Left lung (tissue), 10 donors: Measurements from ENCODE around the gene GPX1. TPM values are rescaled to one million over a fixed set of nuclear protein-coding genes. Genes with fewer than 3 reads are reported as not detected.
"Not testable (repeated sequence)": the region's sequence is repeated elsewhere in the genome, so short reads cannot be mapped to it uniquely, and the experiment has no call there.

Experiments
- ATAC-seq: fragments of 200-7000 bp; cut with Tn5 transposase; one replicate; pipeline ENCODE4 v1.9.1; 2020; ENCODE audit warnings: moderate library complexity
- DNase-seq, 4 donors: peaks; one replicate each; pipeline ENCODE4 v3.0.0-alpha.2; 2013 to 2020
- H3K27ac ChIP-seq, 2 donors: fragments of 200-600 bp; sonication (generic) in 1 of 2; one replicate each; pipeline versions ENCODE4 v1.5.0 to v1.8.0; 2020 to 2021
- H3K27me3 ChIP-seq, 2 donors: fragments of 200-600 bp; sonication (generic) in 1 of 2; one replicate each; pipeline versions ENCODE4 v1.5.0 to v1.8.0; 2020 to 2021
- H3K36me3 ChIP-seq, 2 donors: fragments of 200-600 bp; sonication (generic) in 1 of 2; one replicate each; pipeline versions ENCODE4 v1.5.0 to v1.8.0; 2020 to 2021
- H3K4me1 ChIP-seq, 2 donors: fragments of 200-600 bp; one replicate each; pipeline ENCODE4 v1.8.0; 2021
- H3K4me3 ChIP-seq, 2 donors: fragments of 200-600 bp; sonication (generic) in 1 of 2; one replicate each; pipeline versions ENCODE4 v1.5.0 to v1.8.0; 2020 to 2021; ENCODE audit warnings: mild to moderate bottlenecking in 1 of 2
- H3K9me3 ChIP-seq, 2 donors: fragments of 200-600 bp; sonication (generic) in 1 of 2; one replicate each; pipeline versions ENCODE4 v1.5.0 to v1.8.0; 2020 to 2021
- CTCF ChIP-seq, 2 donors: fragments of 200-600 bp; sonication (generic) in 1 of 2; IDR thresholded peaks; one replicate each; pipeline versions ENCODE4 v1.5.0 to v1.8.0; 2021; ENCODE audit warnings: antibody characterized with exemption in 2 of 2
- intact Hi-C, 2 donors: fragments of 100-400 bp; cut with DNase I; formaldehyde crosslinking; loops; one replicate each; pipeline versions ENCODE4 v1.11.2 to v1.14.2; 2022
- polyA plus RNA-seq, 6 donors: library from polyadenylated mRNA; unstranded; fragments of 120-200 nt; gene quantifications; one replicate each; pipeline ENCODE4 v1.2.1, GENCODE V29; 2013; ENCODE audit not compliant: insufficient read length in 6 of 6
- total RNA-seq, 2 donors: library from RNA; stranded (reverse); fragmentation: NEBNext Ultra II Directional; extraction: Animal tissue kit (Norgen Biotek cat#: 25700); gene quantifications; one replicate each; pipeline ENCODE4 v1.2.1, GENCODE V29; 2021
- donor health status: DM: no; HTN: yes; CAD: no.
- donor health status: DM: no; HTN: no; CAD: no.

GPX1 gene
- total and polyA plus RNA-seq, 8 donors: 100 to 518 (median 145) TPM

GRCh38 chr3:49403891-49404290, 45.7 kb upstream of the GPX1 start:
- H3K4me3 ChIP-seq: no peak overlapping the region

DNA sequence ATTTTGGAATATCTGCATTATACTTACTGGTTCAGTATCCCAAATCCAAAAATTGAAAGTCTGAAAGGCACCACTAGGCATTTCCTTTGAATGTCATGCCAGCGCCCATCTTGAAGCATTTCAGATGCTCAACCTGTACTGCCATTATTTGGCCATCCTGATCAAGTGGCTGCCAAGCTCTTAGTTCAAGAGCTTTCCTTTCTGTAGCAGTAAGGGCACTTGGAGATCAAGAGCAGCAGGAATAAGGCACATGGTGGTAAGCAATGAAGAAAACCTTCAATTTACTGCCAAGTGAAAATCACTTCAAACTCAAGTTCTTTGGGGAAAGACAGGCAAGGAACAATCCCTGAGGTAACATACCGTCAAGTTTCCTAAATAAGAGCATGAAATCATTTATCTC, 43.6 kb upstream of the GPX1 start:
- Histone ChIP-seq H3K36me3 (peaks cover 0 to 15% of the 10 kb centered on the region in 2 donors), H3K27ac (peak overlapping the region in 1 of 2 donors; percentile 63), H3K4me3 (no peak overlapping the region), H3K9me3 (no peaks in the 10 kb centered on the region), H3K4me1 (peaks cover 33 to 97% of the 10 kb centered on the region in 2 donors), H3K27me3 (no peaks in the 10 kb centered on the region)
- DNase-seq (peak in 1 of 4 donors; percentile 64), ATAC-seq (peak; percentile 79)
- intact Hi-C loops: no loop called here
- no peak for TF ChIP-seq CTCF (IDR thresholded peaks at IDR 0.05)

More at GRCh38 chr3:49403891-49404290, 45.7 kb upstream of the GPX1 start:
- H3K27ac ChIP-seq: no peak overlapping the region
- peaks cover 0 to 13% of the 10 kb centered on the region in 2 donors for H3K36me3 ChIP-seq
- intact Hi-C loops: no loop called here
- peaks cover 43 to 97% of the 10 kb centered on the region in 2 donors for H3K4me1 ChIP-seq
- H3K9me3 ChIP-seq: no peaks in the 10 kb centered on the region
- ATAC-seq (no peak), DNase-seq (no peak)
- TF ChIP-seq CTCF (IDR thresholded peaks at IDR 0.05): no peak
- H3K27me3 ChIP-seq: no peaks in the 10 kb centered on the region

DNA sequence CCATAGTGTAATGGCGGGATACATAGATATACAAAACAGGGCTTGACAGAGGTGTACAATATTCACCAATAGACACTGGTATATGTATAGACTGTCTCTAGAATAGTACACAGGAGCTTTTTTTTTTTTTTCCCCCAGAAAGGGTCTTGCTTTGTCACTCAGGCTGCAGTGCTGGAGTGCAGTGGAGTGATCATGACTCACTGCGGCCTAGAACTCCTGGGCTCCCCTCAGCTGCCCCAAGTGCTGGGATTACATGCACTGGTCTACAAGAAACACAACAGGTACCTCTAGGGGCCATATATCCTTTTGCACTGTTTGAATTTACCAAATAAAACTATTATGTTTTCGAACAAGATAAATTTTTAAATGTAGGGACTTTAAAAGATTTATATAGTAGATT, 41.3 kb upstream of the GPX1 start:
- Histone ChIP-seq H3K9me3 (no peaks in the 10 kb centered on the region), H3K4me3 (no peak overlapping the region), H3K4me1 (peaks cover 20 to 96% of the 10 kb centered on the region in 2 donors), H3K27me3 (no peaks in the 10 kb centered on the region), H3K36me3 (peaks cover 0 to 38% of the 10 kb centered on the region in 2 donors), H3K27ac (peak overlapping the region in 1 of 2 donors; percentile 33)
- DNase-seq: no peak
- peak; percentile 32 for ATAC-seq
- intact Hi-C loops: no loop called here
- TF ChIP-seq CTCF (IDR thresholded peaks at IDR 0.05): no peak

DNA sequence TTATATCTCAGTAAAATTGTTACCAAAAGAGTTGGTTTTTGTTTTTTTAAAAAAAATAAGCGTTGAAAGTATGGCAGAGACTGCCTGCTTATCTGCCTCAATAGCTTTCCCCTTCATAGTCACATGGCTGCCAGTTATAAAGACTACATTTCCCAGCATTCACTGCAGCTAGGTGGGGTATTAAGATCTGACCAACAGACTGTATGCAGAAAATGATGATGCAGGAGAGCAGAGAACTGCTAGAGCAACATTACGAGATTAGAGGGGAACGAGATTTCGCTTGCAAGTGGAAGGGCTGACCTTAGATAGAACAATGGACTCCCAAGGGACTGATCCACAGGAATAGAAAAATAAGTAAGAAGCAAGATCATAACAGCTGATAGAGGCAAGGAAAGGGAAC, 39.3 kb upstream of the GPX1 start:
- H3K4me1 ChIP-seq: peaks cover 20 to 94% of the 10 kb centered on the region in 2 donors
- H3K9me3 ChIP-seq: no peaks in the 10 kb centered on the region
- no peaks in the 10 kb centered on the region for H3K27me3 ChIP-seq
- TF ChIP-seq CTCF (IDR thresholded peaks at IDR 0.05): no peak
- intact Hi-C loops: no loop called here
- no peak for DNase-seq
- no peak for ATAC-seq
- no peak overlapping the region for H3K4me3 ChIP-seq
- peaks cover 0 to 32% of the 10 kb centered on the region in 2 donors for H3K36me3 ChIP-seq
- no peak overlapping the region for H3K27ac ChIP-seq

DNA sequence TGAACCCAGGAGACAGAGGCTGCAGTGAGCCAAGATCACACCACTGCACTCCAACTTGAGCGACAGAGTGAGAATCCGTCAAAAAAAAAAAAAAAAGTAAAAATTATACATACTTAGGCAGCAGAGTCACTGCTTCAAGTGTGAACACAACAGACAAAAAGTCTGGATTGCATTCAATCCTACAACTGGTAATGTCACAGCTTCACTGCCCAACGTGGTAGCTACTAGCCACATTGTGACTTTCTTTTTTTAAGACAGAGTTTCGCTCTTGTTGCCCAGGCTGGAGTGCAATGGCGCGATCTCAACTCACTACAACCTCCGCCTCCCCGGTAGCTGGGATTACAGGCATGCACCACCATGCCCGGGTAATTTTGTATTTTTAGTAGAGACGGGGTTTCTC, 33.2 kb upstream of the GPX1 start:
- H3K27me3 ChIP-seq, intact Hi-C loops, DNase-seq, H3K4me3 ChIP-seq, ATAC-seq, H3K27ac ChIP-seq, H3K9me3 ChIP-seq: not testable (repeated sequence)
- Histone ChIP-seq H3K4me1 (peaks cover 0 to 78% of the 10 kb centered on the region in 2 donors), H3K36me3 (peaks cover 0 to 28% of the 10 kb centered on the region in 2 donors)

DNA sequence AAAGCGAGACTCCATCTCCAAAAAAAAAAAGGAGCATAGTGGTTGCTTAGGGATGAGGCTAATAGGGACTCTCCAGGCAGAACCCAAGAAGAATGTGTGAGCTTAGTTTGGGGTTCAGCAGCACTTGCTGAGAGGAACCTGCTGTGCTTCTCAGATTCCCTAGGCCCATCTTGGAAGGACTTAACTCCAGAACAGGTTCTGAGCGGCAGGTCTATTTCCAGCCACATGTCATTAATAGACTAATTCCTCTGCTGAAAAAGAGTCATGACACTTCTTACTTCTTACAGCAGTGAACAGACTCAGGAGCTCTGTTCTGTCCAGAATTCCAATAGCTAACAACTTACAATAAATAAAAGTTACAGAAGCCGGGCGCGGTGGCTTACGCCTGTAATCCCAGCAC, 31.1 kb upstream of the GPX1 start:
- H3K4me3 ChIP-seq: no peak overlapping the region
- intact Hi-C loops: no loop called here
- peak overlapping the region in 1 of 2 donors; percentile 2 for H3K27ac ChIP-seq
- H3K27me3 ChIP-seq: no peaks in the 10 kb centered on the region
- ATAC-seq (no peak), DNase-seq (no peak)
- peaks cover 0 to 8% of the 10 kb centered on the region in 2 donors for H3K36me3 ChIP-seq
- H3K9me3 ChIP-seq: no peaks in the 10 kb centered on the region
- TF ChIP-seq CTCF (IDR thresholded peaks at IDR 0.05): no peak
- peaks cover 0 to 78% of the 10 kb centered on the region in 2 donors for H3K4me1 ChIP-seq
